ENCODE measurements around the gene RGS7.

GRCh38 chr1:241083285-241083684 is 273.7 kb downstream of the RGS7 start:
- TF ChIP-seq POLR2A (IDR thresholded peaks at IDR 0.05; ENCODE audit: low read depth, low read length) (no peak), HCFC1 (IDR thresholded peaks at IDR 0.05; ENCODE audit: low read length) (no peak), POLR2AphosphoS5 (IDR thresholded peaks at IDR 0.05; ENCODE audit: low read length) (no peak), SIN3A (IDR thresholded peaks at IDR 0.05; ENCODE audit: low read depth, low read length) (no peak), RAD51 (IDR thresholded peaks at IDR 0.05) (no peak), SMAD1 (IDR thresholded peaks at IDR 0.05; ENCODE audit: low read depth, partially characterized antibody) (no peak), PBX3 (IDR thresholded peaks at IDR 0.05; ENCODE audit: insufficient replicate concordance, low read depth, low read length) (no peak), MYC (IDR thresholded peaks at IDR 0.05; ENCODE audit: insufficient read depth, insufficient read length, insufficient replicate concordance, low read length, severe bottlenecking) (no peak), CTCF (IDR thresholded peaks at IDR 0.05 in 2 of 3, conservative IDR thresholded peaks at IDR 0.05 in 1 of 3; ENCODE audit: control insufficient read depth in 2 of 3, extremely low read depth in 1 of 3, insufficient read depth in 1 of 3, low read depth in 3 of 3, low read length in 3 of 3) (no peak), EZH2 (IDR thresholded peaks at IDR 0.05; ENCODE audit: borderline replicate concordance, control insufficient read depth, low read depth, low read length) (no peak), RFX5 (IDR thresholded peaks at IDR 0.05; ENCODE audit: low read depth, low read length) (no peak), USF1 (IDR thresholded peaks at IDR 0.05; ENCODE audit: borderline replicate concordance, extremely low read length, insufficient read depth, low read depth, low read length) (no peak)

Measured in GM12878 (cell line).